ENCODE results near the gene CILP2.

Gene CILP2

DNA sequence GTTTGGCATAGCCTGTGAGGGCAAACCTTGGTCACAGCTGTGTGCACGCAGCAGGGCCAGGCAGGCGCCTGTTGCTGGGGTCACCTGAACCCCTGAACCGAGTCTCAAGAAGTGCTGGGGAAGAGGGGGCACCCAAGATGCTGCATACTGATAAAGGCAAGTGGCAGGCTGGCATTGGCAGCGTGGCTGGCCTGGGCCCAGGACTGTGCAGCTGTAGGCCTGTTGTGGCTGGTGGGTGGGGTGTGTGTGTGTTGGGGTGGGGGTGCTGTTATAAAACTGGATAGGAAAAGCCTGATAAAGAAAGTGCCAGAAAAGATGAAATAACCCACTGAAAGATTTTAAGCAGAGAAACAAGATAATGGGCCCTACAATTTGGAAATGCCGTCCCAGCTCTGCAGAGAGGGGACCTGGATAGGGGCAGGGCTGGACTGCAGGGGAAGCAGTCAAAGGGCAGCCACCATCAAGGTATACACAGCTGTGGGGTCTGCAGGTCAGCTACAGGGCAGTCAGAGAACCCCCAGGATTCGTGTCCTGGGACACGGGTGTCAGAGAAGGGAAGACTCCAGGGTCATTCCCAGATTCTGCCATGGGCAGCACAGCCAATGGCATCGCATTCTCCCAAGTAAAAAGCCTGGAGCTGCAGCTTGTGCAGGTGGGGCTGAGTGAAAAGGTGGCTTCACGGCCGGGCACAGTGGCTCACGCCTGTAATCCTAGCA is 33.2 kb downstream of the CILP2 start:
- FAIRE-seq = no peak

DNA sequence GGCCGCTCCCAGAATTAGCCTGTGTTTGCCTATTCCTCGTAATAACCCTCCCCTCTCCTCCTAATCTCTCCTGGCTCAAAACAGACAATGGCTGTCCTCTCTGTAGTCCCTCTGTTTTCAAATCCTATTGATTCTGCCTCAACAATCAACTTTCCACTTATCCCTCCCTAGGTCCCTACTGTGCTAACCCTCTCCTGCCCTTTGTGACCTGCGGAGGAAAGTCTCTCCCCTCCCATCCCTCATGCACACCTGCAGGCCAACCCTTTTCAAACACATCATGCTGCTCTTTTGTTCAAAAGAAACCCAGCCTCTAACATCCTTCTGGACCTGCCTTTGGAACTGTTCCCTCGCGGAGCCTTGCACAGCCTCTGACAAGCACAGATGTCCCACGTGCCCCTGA is 37.3 kb downstream of the CILP2 start:
- FAIRE-seq = no peak

DNA sequence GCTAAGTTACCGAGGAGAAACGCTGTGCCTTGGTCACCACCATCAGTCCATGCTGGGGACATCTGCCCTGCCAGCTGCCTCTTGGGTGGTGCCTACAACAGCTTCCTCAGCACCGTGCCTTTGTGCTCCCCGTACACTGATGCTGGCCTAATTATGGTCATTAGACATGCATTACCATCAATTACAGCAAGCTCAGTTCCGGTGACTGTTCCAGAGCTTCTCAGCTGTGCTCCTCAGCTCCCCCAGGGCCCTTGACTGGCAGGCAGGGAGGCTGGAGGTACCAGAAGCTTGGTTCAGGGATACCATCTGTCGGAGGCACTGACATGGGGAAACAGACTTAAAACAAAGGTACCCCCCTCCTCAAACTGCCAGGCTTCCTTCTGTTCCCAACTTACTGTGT is 40.2 kb downstream of the CILP2 start:
- no peak for FAIRE-seq

GRCh38 chr19:19579533-19580361 is 41.7 kb downstream of the CILP2 start:
- no peak for FAIRE-seq

GRCh38 chr19:19580418-19580817 is 42.4 kb downstream of the CILP2 start:
- FAIRE-seq = no peak

DNA sequence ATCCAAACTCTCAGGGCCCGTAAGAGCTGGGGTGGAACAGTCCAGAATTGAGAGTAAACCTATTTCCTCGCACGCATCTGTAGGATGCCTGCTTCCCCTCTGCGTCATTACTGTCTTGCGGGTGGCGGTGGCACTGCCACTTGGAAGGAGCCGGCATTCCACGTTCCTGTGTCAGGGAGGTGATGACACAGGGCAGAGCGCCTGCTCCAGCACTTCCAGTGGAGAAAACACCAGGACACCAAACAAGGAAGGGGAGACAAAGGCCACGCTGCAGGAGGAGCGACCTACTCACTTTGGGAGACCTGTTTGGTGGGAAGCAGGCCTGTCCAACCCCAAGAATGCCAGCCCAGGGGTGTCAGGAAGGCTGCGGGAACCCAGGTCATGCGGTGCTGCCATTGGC is 43.3 kb downstream of the CILP2 start:
- FAIRE-seq = no peak

DNA sequence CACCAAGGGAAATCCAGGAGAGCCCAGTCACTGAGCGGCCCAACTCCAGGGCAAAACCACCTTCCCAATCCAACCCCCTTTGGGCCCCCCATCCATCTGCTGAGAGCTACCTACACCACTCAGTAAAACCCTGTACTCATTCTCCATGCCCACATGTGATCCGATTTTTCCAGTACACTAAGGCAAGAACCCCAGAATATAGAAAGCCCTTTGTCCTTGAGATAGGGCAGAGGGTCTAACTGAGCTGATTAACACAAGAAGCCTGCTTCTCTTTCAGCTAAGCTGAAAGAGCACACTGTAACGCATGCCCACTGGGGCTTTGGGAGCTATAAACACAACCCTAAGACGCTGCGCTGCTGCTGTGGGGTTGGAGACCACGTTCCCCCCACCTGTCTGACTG is 44.4 kb downstream of the CILP2 start:
- FAIRE-seq = no peak

DNA sequence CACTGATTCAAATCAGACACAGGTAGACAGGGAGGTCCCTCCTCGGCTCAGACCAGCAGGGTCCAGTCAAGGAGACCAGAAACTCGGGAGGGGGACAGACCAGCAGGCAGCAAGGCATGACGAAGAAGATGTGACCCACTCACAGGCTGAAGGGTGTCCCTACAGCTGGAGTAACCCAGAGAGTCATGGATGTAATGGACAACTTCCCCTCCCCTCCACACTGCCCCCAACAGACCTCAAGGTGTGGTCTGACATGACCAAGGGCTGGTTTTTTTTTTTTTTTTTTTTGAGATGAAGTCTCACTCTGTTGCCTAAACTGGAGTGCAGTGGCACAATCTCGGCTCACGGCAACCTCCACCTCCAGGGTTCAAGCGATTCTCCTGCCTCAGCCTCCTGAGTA is 46.3 kb downstream of the CILP2 start:
- FAIRE-seq = no peak

DNA sequence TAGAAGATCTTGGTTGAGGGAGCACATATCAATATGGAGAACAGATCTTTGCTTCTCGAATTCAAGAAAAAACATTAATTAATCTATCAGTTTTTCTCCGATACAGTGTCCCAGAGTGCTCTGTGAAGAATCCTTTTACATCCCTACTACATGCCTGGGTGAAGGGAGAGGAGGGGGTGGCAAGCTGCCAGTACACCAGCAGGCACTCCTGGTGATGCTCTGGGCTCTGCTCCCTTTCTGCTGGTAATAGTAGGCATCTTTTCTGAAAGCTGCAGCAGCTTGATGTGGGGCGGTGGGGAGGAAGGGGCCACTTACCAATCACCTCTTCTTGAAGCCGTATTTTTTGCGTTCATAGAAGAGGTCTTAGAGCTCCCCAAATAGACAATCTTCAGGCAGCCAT is 49.7 kb downstream of the CILP2 start:
- FAIRE-seq = no peak

- no peak for FAIRE-seq
Observed at GRCh38 chr19:19588546-19588945, 50.5 kb downstream of the CILP2 start.

DNA sequence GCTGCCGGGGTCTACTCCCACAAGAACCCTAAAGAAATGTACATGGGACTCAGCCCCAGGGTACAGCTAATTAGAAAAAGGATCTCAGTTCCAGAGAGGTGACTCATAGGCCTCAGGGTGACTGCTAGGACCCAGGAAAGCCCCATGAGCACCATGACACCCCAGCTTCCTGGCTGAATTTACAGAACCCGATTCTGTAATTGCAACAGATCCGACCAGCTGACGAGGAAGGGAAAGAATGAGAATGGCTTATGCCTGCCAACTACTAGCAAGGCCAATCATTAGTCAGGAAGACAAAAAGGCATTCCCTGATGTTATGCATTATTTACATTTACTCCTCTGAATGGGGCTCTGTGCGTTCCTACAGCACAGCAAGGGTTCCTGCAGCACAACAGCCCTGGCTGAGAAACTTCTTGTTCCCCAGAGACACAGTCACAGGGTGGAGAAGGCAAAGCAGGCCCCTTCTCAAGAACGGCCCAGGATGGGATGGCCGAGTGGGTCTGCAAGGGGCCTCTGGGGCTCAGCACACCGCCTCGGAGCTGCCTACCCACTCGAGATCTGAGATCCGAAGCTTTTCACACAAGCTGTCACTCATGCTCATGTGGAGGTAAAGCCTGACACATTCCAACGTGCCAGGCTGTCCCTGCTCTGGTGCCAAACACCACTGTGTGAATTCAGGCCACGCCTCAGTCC is 53.2 kb downstream of the CILP2 start:
- FAIRE-seq = no peak

GRCh38 chr19:19592690-19593089 is 54.6 kb downstream of the CILP2 start:
- FAIRE-seq = no peak

DNA sequence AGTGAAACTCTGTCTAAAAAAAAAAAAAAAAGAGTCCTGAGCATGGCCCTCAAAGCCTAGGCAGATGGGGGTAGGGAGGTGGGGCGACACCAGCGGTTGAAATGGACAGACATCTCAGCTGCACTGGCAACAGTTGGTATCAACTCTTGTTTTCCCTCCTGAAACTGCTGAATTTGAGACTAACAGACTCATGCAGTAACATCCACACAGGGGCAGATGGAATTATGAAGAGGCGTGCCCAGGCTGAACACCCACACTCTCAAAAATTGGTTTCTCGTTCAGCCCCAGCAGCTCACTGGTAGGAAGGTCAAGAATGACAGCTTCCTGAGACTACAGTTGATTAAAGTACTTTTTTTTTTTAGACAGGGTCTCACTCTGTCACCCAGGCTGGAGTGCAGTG is 56.3 kb downstream of the CILP2 start:
- FAIRE-seq = no peak

DNA sequence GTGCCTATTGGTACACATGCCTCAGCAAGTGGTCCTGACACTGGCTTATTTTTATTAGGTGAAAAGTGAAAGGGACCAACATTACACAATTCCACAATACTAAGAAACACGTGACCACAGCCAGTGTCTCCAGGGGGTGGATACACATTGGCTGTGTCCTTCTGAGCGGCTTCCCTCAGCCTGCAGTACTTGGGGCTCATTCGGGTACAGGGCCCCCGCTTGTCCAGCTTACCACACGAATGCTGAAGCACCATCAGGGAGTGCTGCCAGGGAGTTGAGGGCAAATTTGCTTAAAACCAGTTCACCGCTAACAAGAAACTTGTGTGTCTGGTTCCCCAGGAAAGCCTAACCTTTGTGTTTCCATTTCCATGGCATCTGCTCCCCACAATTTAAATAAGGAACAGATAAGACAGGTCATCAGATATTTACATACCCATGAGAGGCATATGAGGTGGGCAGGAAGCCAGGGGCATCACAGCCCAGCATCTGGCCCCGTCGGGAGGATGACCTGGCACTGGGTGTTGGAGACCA is 57.2 kb downstream of the CILP2 start:
- no peak for FAIRE-seq

All from endometrium (tissue), 2 donors.